ENCODE data around the gene NHLRC1. TPM values are rescaled to one million over a fixed set of nuclear protein-coding genes. Genes with fewer than 3 reads are reported as not detected.

Gene NHLRC1
- total and polyA plus RNA-seq, 4 experiments from 2014 or later: 0.95 to 1.7 (median 1.1) TPM

DNA sequence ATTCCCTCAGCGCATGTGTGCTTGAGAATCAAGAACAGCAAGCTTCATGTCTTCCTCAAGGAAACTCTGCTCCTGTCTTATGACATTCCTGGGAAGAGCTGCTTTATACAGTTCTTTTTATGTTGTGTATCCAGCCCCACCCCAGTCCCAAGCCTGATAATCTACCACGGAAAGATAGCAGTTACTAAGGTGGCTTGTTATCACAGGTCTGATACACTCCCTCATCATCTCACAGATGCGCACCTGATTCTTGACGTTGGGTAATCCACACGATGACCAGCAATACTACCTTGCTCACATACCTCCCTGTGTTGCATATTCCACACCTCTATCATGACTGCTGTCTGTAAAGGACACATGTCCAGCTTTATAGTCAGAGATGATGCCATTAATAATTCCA lies 3.2 kb downstream of the NHLRC1 start:
- Mint-ChIP-seq H3K27ac (no peak overlapping the region), H3K9me3 (peaks cover 0 to 9% (median 3%) of the 10 kb centered on the region in 8 donors), H3K36me3 (peaks cover 0 to 2% of the 10 kb centered on the region in 2 donors), H3K4me3 (no peak overlapping the region), H3K4me1 (peaks cover 8 to 24% (median 14%) of the 10 kb centered on the region in 4 donors), H3K27me3 (peaks cover 2 to 12% of the 10 kb centered on the region in 2 donors)
- Histone ChIP-seq H3K36me3 (ENCODE audit: insufficient read depth, low read length) (no peaks in the 10 kb centered on the region), H3K9me3 (ENCODE audit: control insufficient read depth in 1 of 2, low read length in 2 of 2) (no peaks in the 10 kb centered on the region), H3K4me3 (ENCODE audit: low read length in 2 of 2) (no peak overlapping the region), H3K4me1 (ENCODE audit: insufficient read depth, low read length) (peaks cover 14% of the 10 kb centered on the region), H3K27ac (ENCODE audit: low read depth, low read length) (no peak overlapping the region), H3K27me3 (ENCODE audit: insufficient read depth, low read length) (no peaks in the 10 kb centered on the region)
- no peak for DNase-seq
- intact Hi-C loops (cut with micrococcal nuclease): no loop called here
- ChIA-PET POLR2A (ENCODE audit: partially characterized antibody) (no interaction called here), CTCF (ENCODE audit: partially characterized antibody) (no interaction called here)

GRCh38 chr6:18118330-18118729 lies 4.1 kb downstream of the NHLRC1 start:
- Histone ChIP-seq H3K9me3 (ENCODE audit: control insufficient read depth in 1 of 2, low read length in 2 of 2) (no peaks in the 10 kb centered on the region), H3K27me3 (ENCODE audit: insufficient read depth, low read length) (no peaks in the 10 kb centered on the region), H3K36me3 (ENCODE audit: insufficient read depth, low read length) (no peaks in the 10 kb centered on the region), H3K27ac (ENCODE audit: low read depth, low read length) (no peak overlapping the region), H3K4me3 (ENCODE audit: low read length in 2 of 2) (no peak overlapping the region), H3K4me1 (ENCODE audit: insufficient read depth, low read length) (peaks cover 14% of the 10 kb centered on the region)
- Mint-ChIP-seq H3K9me3 (peaks cover 0 to 9% (median 3%) of the 10 kb centered on the region in 8 donors), H3K4me3 (peak overlapping the region in 1 of 8 donors; percentile 39), H3K36me3 (peaks cover 0 to 2% of the 10 kb centered on the region in 2 donors), H3K27ac (no peak overlapping the region), H3K4me1 (peaks cover 8 to 24% (median 14%) of the 10 kb centered on the region in 4 donors), H3K27me3 (peaks cover 3 to 16% of the 10 kb centered on the region in 2 donors)
- CTCF ChIA-PET (ENCODE audit: partially characterized antibody): no interaction called here
- intact Hi-C loops (cut with micrococcal nuclease): no loop called here
- DNase-seq: no peak
- POLR2A ChIA-PET (ENCODE audit: partially characterized antibody): no interaction called here

GRCh38 chr6:18117136-18117535 lies 5.3 kb downstream of the NHLRC1 start:
- intact Hi-C loops (cut with micrococcal nuclease): no loop called here

GRCh38 chr6:18115356-18115755 lies 7.1 kb downstream of the NHLRC1 start:
- CTCF ChIA-PET (ENCODE audit: partially characterized antibody): interaction anchor here (1.0 kb wide), 1 partner anchor 23 kb away, joined by 3 read pairs; no protein-coding TSS in a partner anchor
- H3K27ac Mint-ChIP-seq: peak overlapping the region in 1 of 7 donors; percentile 17

More at GRCh38 chr6:18117136-18117535, 5.3 kb downstream of the NHLRC1 start:
- Histone ChIP-seq H3K4me1 (ENCODE audit: insufficient read depth, low read length) (peaks cover 12% of the 10 kb centered on the region), H3K27ac (ENCODE audit: low read depth, low read length) (no peak overlapping the region), H3K36me3 (ENCODE audit: insufficient read depth, low read length) (no peaks in the 10 kb centered on the region), H3K9me3 (ENCODE audit: control insufficient read depth in 1 of 2, low read length in 2 of 2) (no peaks in the 10 kb centered on the region), H3K4me3 (ENCODE audit: low read length in 2 of 2) (no peak overlapping the region), H3K27me3 (ENCODE audit: insufficient read depth, low read length) (peaks cover 4% of the 10 kb centered on the region)
- Mint-ChIP-seq H3K4me1 (peaks cover 3 to 17% (median 10%) of the 10 kb centered on the region in 4 donors), H3K36me3 (no peaks in the 10 kb centered on the region), H3K27me3 (peaks cover 6 to 16% of the 10 kb centered on the region in 2 donors), H3K9me3 (peaks cover 0 to 6% (median 3%) of the 10 kb centered on the region in 8 donors), H3K4me3 (peak overlapping the region in 1 of 8 donors; percentile 23), H3K27ac (no peak overlapping the region)
- DNase-seq: no peak
- CTCF ChIA-PET (ENCODE audit: partially characterized antibody): no interaction called here
- POLR2A ChIA-PET (ENCODE audit: partially characterized antibody): no interaction called here

GRCh38 chr6:18110162-18110561 lies 12.3 kb downstream of the NHLRC1 start:
- H3K27me3 Mint-ChIP-seq: peaks cover 6 to 9% of the 10 kb centered on the region in 2 donors
- H3K27ac Mint-ChIP-seq: no peak overlapping the region
- intact Hi-C loops (cut with micrococcal nuclease): no loop called here
- ChIA-PET CTCF (ENCODE audit: partially characterized antibody) (no interaction called here), POLR2A (ENCODE audit: partially characterized antibody) (interaction anchor here (1.0 kb wide), 1 partner anchor 11 kb away, joined by 3 read pairs; no protein-coding TSS in a partner anchor)
- H3K9me3 ChIP-seq (ENCODE audit: control insufficient read depth in 1 of 2, low read length in 2 of 2): peaks cover 0 to 2% of the 10 kb centered on the region in 2 donors
- DNase-seq: no peak
- no peak overlapping the region for H3K27ac ChIP-seq (ENCODE audit: low read depth, low read length)
- H3K9me3 Mint-ChIP-seq: peaks cover 0 to 23% (median 19%) of the 10 kb centered on the region in 8 donors
- no peak overlapping the region for H3K4me3 Mint-ChIP-seq
- H3K36me3 ChIP-seq (ENCODE audit: insufficient read depth, low read length): no peaks in the 10 kb centered on the region
- H3K4me1 Mint-ChIP-seq: peaks cover 0 to 1% (median under 1%) of the 10 kb centered on the region in 4 donors
- H3K27me3 ChIP-seq (ENCODE audit: insufficient read depth, low read length): peaks cover 4% of the 10 kb centered on the region
- no peak overlapping the region for H3K4me3 ChIP-seq (ENCODE audit: low read length in 2 of 2)
- H3K4me1 ChIP-seq (ENCODE audit: insufficient read depth, low read length): peaks cover under 1% of the 10 kb centered on the region
- peaks cover 3 to 7% of the 10 kb centered on the region in 2 donors for H3K36me3 Mint-ChIP-seq

More at GRCh38 chr6:18115356-18115755, 7.1 kb downstream of the NHLRC1 start:
- Histone ChIP-seq H3K4me3 (ENCODE audit: low read length in 2 of 2) (no peak overlapping the region), H3K4me1 (ENCODE audit: insufficient read depth, low read length) (peaks cover 6% of the 10 kb centered on the region), H3K27ac (ENCODE audit: low read depth, low read length) (no peak overlapping the region), H3K9me3 (ENCODE audit: control insufficient read depth in 1 of 2, low read length in 2 of 2) (no peaks in the 10 kb centered on the region), H3K36me3 (ENCODE audit: insufficient read depth, low read length) (no peaks in the 10 kb centered on the region), H3K27me3 (ENCODE audit: insufficient read depth, low read length) (peaks cover 4% of the 10 kb centered on the region)
- Mint-ChIP-seq H3K9me3 (peaks cover 0 to 5% (median 2%) of the 10 kb centered on the region in 8 donors), H3K36me3 (no peaks in the 10 kb centered on the region), H3K4me3 (peak overlapping the region in 2 of 8 donors; percentile 44 to 52), H3K4me1 (peaks cover 0 to 8% (median 5%) of the 10 kb centered on the region in 4 donors), H3K27me3 (peaks cover 6 to 19% of the 10 kb centered on the region in 2 donors)
- intact Hi-C loops (cut with micrococcal nuclease): no loop called here
- POLR2A ChIA-PET (ENCODE audit: partially characterized antibody): no interaction called here
- DNase-seq: peak in 1 of 5 donors; percentile 12

GRCh38 chr6:18107061-18107460 lies 15.4 kb downstream of the NHLRC1 start:
- H3K4me3 ChIP-seq (ENCODE audit: low read length in 2 of 2): no peak overlapping the region
- H3K9me3 Mint-ChIP-seq: peaks cover 0 to 25% (median 21%) of the 10 kb centered on the region in 8 donors
- CTCF ChIA-PET (ENCODE audit: partially characterized antibody): no interaction called here
- H3K27ac Mint-ChIP-seq: no peak overlapping the region
- H3K27me3 Mint-ChIP-seq: peaks cover 3 to 9% of the 10 kb centered on the region in 2 donors
- H3K4me1 Mint-ChIP-seq: no peaks in the 10 kb centered on the region
- H3K9me3 ChIP-seq (ENCODE audit: control insufficient read depth in 1 of 2, low read length in 2 of 2): peaks cover 0 to 2% of the 10 kb centered on the region in 2 donors
- H3K4me3 Mint-ChIP-seq: no peak overlapping the region
- POLR2A ChIA-PET (ENCODE audit: partially characterized antibody): no interaction called here
- no peak for DNase-seq
- H3K36me3 ChIP-seq (ENCODE audit: insufficient read depth, low read length): no peaks in the 10 kb centered on the region
- intact Hi-C loops (cut with micrococcal nuclease): no loop called here
- H3K27ac ChIP-seq (ENCODE audit: low read depth, low read length): no peak overlapping the region
- H3K4me1 ChIP-seq (ENCODE audit: insufficient read depth, low read length): no peaks in the 10 kb centered on the region
- no peaks in the 10 kb centered on the region for H3K27me3 ChIP-seq (ENCODE audit: insufficient read depth, low read length)
- peaks cover 3 to 7% of the 10 kb centered on the region in 2 donors for H3K36me3 Mint-ChIP-seq

GRCh38 chr6:18102783-18103509 lies 19.5 kb downstream of the NHLRC1 start:
- no peak overlapping the region for H3K27ac ChIP-seq (ENCODE audit: low read depth, low read length)
- peaks cover 0 to 26% (median 21%) of the 10 kb centered on the region in 8 donors for H3K9me3 Mint-ChIP-seq
- ChIA-PET CTCF (ENCODE audit: partially characterized antibody) (no interaction called here), POLR2A (ENCODE audit: partially characterized antibody) (no interaction called here)
- H3K4me1 ChIP-seq (ENCODE audit: insufficient read depth, low read length): no peaks in the 10 kb centered on the region
- peaks cover 3 to 7% of the 10 kb centered on the region in 2 donors for H3K36me3 Mint-ChIP-seq
- H3K9me3 ChIP-seq (ENCODE audit: control insufficient read depth in 1 of 2, low read length in 2 of 2): peaks cover 0 to 2% of the 10 kb centered on the region in 2 donors
- no peak overlapping the region for H3K27ac Mint-ChIP-seq
- no peaks in the 10 kb centered on the region for H3K27me3 ChIP-seq (ENCODE audit: insufficient read depth, low read length)
- peaks cover 9 to 21% of the 10 kb centered on the region in 2 donors for H3K27me3 Mint-ChIP-seq
- no peak overlapping the region for H3K4me3 Mint-ChIP-seq
- DNase-seq: no peak
- no peaks in the 10 kb centered on the region for H3K36me3 ChIP-seq (ENCODE audit: insufficient read depth, low read length)
- intact Hi-C loops (cut with micrococcal nuclease): no loop called here
- H3K4me3 ChIP-seq (ENCODE audit: low read length in 2 of 2): no peak overlapping the region
- H3K4me1 Mint-ChIP-seq: no peaks in the 10 kb centered on the region

Data from CD4-positive, alpha-beta memory T cell (primary cell).